Raji (cell line): ENCODE results near the gene RAB40B.

Source experiments
- POLR2A ChIP-seq: IDR thresholded peaks from 2 replicates; pipeline ENCODE4 v1.6.1; 2011; ENCODE audit warnings: low read depth, low read length, control low read depth; ENCODE audit not compliant: insufficient read depth

RAB40B gene

DNA sequence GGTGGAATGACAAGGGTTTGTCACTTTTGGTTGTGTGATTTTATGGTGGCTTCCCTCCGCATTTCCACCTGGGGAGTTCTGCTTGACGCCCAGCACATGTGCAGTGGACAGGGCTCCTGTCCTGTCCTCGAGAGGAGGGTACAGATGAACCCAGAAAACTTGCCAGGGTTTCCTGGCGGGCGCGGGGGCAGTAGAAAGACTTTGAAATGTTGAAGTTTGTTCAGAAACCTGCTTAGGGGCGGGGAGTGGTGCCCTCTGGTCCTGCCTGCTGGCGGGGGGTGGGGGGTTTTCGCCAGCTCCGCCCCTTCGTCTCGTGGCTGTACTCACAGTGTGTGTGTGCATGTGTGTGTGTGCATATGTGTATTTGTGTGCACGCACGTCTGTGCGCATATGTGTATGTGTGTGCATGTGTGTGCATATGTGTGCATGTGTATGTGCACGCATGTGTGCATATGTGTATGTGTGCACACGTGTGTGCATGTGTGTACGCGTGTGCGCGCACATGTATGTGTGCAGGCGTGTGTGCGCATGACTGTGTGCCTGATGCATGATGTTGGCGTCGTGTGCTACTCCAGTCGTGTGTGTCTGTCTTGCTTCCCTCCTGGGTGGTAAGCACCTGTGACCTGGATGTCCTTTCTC is 24.8 kb upstream of the RAB40B start:
- TF ChIP-seq POLR2A: no peak

DNA sequence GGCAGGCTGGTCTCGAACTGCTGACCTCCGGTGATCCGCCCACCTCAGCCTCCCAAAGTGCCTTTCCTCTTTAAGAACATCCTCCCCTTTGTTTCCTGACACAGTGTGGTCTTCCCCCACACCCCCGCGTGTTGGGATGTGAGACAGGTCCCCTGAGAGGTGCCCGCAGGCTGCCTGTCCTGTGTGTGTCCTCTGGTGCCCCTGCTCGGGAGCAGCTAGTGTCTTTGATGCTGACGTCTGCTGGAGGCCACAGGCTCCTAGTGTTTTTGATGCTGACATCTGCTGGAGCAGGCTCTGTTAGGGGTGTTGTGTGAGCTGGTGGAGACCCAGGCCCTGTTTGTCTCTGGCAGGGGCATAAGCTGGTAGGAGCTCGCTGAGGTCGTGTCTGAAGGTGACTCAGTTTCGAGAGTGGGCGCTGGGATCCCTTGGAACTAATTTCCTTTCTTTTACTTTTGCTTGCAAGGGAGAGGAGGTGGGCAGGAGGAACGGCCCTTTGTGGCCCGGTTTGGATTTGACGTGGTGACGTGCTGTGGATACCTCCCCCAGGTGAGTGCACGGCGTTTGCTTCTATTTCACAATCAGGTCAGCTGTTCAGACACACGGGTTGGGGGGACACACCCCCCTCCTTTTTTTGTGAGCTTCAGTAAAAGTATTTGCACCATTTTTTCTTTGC is 24.0 kb upstream of the RAB40B start:
- TF ChIP-seq POLR2A: no peak

DNA sequence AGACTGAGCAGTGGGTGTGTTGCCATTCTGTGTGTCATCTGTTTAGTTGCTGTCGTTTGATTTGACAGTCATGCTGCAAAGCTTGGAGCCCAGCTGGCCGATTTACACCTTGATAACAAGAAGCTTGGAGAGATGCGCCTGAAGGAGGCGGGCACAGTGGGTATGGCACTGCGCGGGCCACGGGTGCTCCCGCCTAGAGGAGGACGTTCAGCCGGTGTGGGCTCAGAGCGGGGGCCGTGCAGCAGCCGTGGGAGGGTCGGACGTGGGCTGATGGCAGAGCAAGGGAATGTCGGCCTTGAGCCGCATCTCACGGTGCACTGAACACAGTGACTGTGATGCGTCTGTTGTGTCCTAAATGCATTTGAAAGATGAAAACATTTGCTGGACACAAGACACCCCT is 21.7 kb upstream of the RAB40B start:
- TF ChIP-seq POLR2A: no peak

DNA sequence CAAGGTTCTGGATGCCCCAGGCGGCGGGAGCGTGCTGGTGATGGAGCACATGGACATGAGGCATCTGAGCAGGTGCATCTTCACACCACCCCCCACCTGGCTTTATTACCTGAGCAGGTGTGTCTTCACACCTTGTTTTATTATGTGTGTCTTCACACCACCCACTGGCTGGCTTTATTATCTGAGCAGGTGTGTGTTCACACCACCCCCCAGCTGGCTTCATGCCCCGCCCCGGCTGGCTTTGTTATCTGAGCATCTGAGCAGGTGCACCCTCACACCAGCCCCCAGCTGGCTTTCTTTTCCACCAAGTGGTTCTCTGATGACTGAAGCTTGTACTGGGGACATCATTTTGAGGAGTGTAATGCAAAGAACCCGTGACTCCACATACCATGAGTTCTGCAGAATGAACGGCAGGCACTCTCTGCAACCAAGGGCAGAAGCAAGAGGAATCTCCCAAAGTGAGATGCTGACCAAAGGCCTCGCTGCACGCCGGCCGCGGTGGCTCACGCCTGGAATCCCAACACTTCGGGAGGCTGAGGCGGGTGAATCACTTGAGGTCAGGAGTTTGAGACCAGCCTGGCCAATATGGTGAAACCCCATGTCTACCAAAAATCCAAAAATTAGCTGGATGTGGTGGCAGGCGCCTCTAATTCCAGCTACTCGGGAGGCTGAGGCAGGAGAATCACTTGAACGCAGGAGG is 20.6 kb upstream of the RAB40B start:
- TF ChIP-seq POLR2A: no peak

DNA sequence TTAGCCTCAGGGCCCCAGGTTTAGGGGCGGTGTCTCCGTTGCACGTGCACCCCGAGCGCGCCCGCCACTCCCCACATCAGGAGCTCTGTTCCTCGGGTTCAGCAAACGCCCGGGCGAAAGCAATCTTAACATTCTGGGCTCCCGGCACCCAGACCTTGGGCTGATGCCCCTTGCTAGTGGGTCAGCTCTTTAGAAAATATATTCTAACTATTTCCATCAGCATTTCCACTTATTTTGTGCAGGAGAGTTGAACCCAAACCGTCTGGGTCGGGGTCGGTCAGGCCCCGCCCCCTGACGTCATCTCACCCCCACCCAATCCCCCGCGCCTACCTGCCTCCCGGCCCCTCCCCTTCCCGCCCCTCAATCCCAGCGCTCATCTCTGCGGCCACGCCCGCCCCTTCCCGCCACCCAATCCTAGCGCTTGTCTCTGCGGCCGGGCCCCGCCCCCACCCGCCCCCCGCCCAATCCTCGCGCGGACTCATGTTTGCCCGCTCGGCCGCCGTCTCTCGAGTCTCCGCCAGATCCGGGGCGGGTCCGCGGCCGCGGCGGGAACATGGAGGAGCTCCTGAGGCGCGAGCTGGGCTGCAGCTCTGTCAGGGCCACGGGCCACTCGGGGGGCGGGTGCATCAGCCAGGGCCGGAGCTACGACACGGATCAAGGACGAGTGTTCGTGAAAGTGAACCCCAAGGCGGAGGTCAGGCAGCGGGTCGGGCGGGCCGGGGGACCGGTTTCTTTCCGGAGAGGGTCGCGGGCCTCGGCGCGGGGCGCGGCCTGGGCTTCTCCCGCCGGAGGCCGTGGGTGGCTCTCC is 17.9 kb upstream of the RAB40B start, which contains the start of gene FN3KRP:
Gene FN3KRP, plus strand, starts transcription at position 504 of the 808 bp plus-strand sequence. Its CDS starts 50 bp downstream, at position 554.
- peak; percentile 71 for TF ChIP-seq POLR2A

DNA sequence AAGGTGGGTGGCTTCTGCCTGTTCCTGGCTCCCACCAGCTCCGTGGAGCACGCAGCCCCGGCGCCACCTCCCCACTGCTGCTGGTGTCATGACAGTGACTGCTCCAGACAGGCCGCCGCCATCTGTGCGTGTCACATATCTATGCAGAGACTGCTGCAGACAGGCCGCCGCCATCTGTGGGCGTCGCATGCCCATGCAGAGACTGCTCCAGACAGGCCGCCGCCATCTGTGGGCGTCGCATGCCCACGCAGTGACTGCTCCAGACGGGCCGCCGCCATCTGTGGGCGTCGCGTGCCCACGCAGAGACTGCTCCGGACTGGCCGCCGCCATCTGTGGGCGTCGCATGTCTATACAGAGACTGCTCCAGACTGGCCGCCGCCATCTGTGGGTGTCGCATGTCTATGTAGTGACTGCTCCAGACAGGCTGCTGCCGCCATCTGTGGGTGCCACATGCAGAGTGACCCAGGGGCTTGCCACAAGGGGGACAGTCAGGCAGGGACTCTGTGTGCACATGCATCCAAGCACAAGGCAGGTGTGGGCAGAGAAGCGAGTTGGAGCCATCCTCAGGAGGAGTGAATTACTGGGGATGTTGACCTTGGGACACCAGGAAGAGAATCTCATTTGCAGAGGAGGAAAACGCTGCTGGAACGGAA is 14.7 kb upstream of the RAB40B start:
- TF ChIP-seq POLR2A: no peak

DNA sequence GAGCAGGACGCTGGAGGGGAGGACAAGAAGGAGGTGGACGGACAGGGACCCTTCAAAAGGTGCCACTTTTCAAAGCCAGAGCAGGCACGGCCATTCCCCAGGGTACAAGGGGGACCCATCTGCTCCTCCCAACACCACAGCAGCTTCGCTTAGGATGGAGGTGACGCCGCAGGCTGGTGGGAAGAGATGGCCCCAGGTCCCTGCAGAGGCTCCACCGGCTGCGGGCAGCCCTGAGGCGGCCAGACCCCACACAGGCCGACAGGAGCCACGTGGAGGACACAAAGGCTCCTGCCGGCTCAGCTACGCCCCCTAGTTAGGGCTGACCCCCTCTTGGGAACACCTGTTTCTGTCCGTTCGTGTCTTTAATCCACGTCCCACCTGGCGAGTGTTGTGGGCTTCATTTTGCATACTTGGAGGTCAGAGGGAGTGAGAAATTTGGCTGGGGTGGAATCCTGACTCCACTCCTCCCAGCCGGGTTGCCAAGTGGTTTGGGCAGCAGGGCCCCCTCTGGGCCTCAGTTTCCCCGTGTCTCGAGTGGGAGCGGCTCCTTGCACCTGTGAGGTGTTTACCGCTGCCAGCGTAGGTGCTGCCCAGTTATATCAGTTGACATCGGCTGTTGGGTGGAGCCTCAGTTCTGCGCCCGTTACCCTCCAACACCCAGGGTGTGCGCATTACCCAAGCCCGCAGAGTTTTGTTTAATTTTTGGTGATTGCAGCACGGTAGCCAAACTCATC is 12.2 kb upstream of the RAB40B start:
- no peak for TF ChIP-seq POLR2A

DNA sequence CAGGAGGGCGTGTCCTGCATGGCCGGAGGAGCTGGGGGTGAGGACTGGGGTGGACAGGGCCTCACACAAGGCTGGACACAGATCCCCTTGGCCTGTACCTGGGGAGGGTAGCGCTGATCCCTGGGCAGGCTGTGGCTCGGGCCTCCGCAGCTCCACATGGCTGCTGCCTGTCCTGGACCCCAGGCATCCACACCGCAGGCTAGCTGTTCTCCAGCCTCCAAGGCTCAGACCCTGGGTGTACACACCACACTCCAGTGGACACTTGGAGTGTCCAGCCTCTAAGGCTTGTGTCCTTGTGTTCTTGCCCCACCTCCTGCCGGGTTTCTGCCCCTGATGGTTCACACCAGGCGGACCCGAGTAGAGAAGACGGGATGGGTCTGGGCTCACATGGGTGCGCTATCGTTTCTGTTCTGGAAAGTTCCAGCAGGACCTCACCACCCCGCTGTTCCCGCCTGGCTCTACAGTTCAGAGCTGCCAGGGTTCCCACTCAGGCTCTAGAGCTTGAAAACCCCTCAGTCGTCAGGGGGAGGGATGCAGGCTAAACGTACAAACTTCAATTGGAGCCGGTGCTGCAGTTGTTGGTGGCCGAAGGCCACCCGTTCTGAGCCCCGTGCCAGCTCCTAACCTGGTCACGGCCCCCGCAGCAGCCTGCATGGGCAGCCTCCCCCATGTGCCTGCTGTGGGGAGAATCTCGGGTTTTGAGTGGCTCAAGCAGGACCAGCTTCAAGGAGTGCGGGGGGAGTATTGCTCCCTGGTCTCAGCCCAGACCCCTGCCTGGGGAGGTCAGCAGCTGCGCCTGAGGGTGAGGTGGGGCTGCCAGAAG is 11.4 kb upstream of the RAB40B start:
- no peak for TF ChIP-seq POLR2A

DNA sequence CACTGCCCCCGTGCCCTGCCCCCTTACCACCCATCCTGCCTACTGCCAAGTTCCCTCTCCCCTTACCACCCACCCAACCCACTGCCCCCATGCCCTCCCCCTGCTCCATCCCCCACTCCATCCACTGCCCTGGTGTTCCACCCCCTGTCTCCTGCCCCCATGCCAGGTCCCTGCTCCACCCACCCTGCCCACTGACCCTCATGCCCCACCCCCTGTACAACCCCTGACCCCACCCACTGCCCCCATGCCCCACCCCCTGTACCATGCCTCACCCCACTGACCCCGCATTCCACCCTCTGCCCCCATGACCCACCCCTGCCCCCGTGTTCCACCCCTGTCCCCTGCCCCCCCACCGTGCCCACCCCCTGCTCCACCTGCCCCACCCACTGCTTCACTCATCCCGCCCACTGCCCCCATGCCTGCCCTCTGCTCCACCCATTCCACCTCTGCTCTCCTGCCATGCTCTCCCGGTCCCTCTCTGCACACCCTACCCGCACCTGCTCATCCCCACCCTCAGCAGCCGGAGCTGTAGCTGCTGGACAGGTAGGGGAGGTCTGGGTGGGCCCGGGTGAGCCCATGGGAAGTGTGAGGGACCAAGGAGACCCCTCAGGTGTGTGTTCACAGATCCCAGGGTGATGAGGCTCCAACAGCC is 10.7 kb upstream of the RAB40B start:
- TF ChIP-seq POLR2A: no peak

DNA sequence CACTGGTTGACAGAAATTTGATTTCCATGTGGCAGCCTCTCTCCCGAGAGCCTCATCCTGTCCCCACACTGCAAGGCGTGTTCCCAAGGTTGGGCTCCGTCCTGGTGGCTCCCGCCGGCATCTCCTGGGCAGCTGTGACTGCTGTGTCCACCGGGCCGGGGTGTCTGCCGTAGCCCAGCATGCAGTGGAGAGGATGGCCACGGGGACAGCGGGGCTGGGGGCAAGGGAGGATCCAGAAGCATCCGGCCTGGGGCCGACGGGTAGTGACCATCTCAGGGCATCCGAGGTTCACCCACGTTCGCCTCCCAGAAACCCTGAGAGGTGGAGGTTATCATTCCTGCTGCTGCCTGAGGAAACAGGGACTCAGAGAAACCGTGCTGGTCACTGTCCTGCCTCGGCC is 7.3 kb upstream of the RAB40B start:
- TF ChIP-seq POLR2A: no peak

DNA sequence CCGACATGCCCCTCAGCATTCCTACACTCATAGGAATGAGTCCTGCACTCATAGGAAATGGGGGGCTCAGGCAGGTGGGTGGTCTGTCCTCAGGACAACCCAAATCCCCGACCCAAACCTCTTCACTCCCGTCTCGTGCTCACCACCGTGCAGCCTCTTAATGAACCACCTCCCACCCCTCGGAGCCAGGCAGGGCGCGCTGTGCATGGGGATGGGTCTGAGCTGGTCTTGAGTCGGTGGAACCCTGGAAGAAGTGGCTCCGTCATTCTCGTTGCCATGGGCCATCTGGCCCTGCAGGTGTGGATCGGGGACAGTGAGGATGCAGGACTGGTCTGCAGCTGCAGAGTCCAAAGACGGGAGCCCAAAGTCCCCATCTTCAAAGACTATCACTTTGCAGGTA is 6.4 kb upstream of the RAB40B start:
- no peak for TF ChIP-seq POLR2A

DNA sequence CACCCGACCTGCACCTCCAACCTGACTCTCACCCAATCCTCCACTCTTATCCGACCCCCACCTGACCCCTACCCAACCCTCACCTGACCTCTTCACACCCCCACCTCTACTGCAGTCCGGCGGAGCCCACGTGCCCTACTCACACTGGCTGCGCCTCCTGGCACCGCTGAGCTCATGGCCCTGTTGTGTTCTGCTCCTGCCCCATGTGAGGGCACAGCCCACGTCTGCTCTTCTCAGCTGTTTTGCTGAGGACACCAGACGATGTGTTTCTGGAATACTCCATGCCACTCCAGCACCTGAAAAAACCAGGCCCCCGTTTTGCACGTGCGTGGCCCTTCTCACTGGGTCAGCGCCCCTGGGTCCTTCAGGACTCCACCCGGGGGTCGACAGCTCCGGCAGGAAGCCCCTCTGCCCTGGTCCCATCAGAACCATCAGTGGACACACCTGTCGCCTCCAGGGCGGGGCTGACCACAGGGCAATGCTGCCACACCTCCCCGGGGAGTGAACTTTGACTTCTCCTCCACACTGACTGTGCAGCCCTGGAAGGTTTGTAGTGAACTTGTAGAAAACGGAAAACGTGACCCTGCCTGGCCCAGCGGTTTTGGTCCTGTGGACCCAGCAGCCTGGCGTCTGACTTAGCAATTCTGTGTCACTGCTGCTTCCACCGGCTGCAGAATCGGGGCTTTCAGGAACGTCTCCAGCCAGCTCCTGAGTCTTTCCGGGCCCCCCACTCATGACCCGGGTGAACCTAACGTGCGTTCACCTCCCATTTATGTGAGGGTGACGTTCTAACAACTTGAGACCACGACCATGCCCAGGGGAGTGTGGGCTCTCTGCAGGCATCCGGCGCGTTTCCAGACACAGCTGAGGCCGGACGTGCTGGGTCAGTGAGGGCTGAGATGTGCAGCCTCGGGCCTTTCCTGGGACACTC is 5.7 kb upstream of the RAB40B start:
- no peak for TF ChIP-seq POLR2A
